SIG-M5 treated with dmso at 0.1 percent for 504 hours (cell line): Measurements from ENCODE around the gene PLVAP.

Source experiments
- DNase-seq: peaks from one replicate; lab custom pipeline; 2025; ENCODE audit not compliant: unreplicated experiment; lab: John Stamatoyannopoulos, UW

PLVAP gene

DNA sequence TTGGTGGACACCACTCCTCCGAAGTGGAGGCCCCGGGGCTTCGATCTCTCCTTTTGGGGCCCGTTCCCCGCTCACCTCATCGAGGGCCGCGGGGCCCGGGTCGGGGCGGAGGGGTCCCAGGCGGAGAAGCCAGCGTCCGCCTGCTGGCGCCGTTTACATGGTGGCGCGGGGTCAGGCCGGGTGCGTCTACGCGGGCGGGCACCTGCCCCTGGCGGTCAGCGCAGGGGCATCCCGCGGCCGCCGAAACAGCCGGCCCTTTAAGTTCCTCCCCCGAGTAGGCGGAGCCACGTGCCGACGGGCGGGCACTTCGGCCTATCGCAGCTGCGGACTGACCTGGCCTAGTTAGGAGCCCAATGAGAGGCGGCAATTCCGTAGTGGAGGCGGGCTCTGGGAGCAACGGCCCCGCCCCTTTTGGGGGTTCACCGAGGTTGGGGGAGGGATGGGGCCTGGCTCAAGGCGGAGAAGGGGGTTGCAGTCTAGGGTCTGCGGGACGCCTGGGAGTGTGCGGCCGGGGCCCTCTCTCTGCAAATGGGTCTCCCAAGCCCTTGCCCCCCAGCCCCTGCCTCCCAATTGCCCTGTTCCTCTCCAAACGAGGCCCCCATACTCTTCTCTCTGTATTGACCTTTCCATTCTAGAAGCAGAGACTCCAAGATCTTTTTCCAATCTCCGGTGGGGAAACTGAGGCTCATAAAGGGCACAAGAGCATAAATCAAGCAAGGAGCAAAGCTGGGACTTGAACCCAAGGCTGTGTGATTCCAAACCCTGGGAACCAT, 73.8 kb downstream of the PLVAP start, which contains the start of gene ABHD8:
Gene ABHD8 (minus strand): TSS at position 259 of the 773 bp plus-strand sequence. CDS start 1,809 bp downstream, outside the sequence.
- peak; percentile 72 for DNase-seq

DNA sequence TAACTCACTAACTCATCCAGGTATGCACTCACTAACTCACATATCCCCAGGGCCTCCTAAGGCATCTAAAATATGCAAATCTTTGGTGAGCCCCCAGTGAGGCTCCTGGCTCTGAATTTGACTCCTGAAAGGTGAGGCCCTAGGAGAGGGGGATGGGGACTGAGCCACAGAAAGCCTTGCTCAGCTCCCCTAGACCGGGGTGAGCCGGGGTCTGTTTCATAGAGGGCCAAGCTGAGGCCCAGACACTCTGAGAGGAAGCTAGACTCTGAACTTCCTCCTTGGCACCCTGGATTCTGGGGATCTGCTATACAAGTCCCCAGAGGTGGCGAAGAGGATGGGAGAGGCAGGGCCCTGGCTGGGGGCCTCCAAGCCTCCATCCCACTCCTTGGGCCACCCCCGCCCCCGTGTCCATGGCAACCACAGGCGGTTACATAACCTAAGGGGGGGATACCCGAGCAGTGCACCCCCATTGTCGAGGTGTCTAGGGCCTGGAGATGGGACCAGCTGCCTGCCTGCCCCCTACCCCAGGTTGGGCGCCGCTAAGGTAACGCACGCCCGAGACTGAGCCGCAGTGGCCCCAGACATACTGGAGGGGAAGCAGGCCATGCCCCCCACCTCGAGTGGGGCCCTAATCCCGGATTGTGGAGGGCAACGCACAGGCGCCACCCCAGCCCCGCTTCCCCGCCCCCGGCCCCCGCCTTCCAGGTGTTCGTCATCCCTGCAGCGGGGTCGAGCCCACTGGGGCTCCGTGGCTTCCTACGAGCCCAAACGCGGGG, 74.6 kb downstream of the PLVAP start:
- DNase-seq = peak; percentile 43
